BLaER1 treated with 17β-estradiol and CSF1 and Interleukin-3, amounts not matched to agents 10 nM and 100 nM (cell line): ENCODE data around the gene NHSL1.

Experiments used
- H3K27ac ChIP-seq, 11 experiments: shearing (Covaris generic); formaldehyde crosslinking; 2 replicates each; pipeline ENCODE4 v1.8.1; 2022
- H3K27me3 ChIP-seq, 11 experiments: shearing (Covaris generic); formaldehyde crosslinking; 2 replicates each; pipeline ENCODE4 v1.8.1; 2022
- H3K36me3 ChIP-seq, 11 experiments: shearing (Covaris generic); formaldehyde crosslinking; 2 replicates each; pipeline ENCODE4 v1.8.1; 2022
- H3K4me1 ChIP-seq, 10 experiments: shearing (Covaris generic); formaldehyde crosslinking; 2 replicates each; pipeline ENCODE4 v1.8.1; 2022
- H3K4me2 ChIP-seq, 11 experiments: shearing (Covaris generic); formaldehyde crosslinking; 2 replicates each; pipeline ENCODE4 v1.8.1; 2022
- H3K4me3 ChIP-seq, 10 experiments: shearing (Covaris generic); formaldehyde crosslinking; 2 replicates each; pipeline ENCODE4 v1.8.1; 2022
- H3K9ac ChIP-seq, 11 experiments: shearing (Covaris generic); formaldehyde crosslinking; 2 replicates each; pipeline ENCODE4 v1.8.1; 2022
- H3K9me3 ChIP-seq, 11 experiments: shearing (Covaris generic); formaldehyde crosslinking; replicated peaks in 1 of 11; 2 replicates each; pipeline ENCODE4 v1.8.1; 2022
- H4K20me1 ChIP-seq, 11 experiments: shearing (Covaris generic); formaldehyde crosslinking; 2 replicates each; pipeline ENCODE4 v1.8.1; 2022
- Cebpa-rat ChIP-seq, 11 experiments: shearing (Covaris generic); IDR thresholded peaks; 2 replicates each; pipeline ENCODE4 v1.8.1; 2022

Gene NHSL1

GRCh38 chr6:138418118-138418742 is 81.1 kb downstream of the NHSL1 start:
- Histone ChIP-seq H4K20me1 (no peaks in the 10 kb centered on the region), H3K4me3 (no peak overlapping the region), H3K27ac (no peak overlapping the region), H3K9ac (no peak overlapping the region), H3K4me1 (peaks cover 0 to 18% (median 11%) of the 10 kb centered on the region in 10 experiments; a peak in 13 of 20 replicates), H3K36me3 (peaks cover 45 to 92% (median 73%) of the 10 kb centered on the region in 11 experiments), H3K27me3 (no peaks in the 10 kb centered on the region), H3K4me2 (no peak overlapping the region), H3K9me3 (peaks cover 0 to 27% (median 15%) of the 10 kb centered on the region in 11 experiments; a peak in 12 of 22 replicates)
- TF ChIP-seq Cebpa-rat (IDR thresholded peaks at IDR 0.05), result no peak

DNA sequence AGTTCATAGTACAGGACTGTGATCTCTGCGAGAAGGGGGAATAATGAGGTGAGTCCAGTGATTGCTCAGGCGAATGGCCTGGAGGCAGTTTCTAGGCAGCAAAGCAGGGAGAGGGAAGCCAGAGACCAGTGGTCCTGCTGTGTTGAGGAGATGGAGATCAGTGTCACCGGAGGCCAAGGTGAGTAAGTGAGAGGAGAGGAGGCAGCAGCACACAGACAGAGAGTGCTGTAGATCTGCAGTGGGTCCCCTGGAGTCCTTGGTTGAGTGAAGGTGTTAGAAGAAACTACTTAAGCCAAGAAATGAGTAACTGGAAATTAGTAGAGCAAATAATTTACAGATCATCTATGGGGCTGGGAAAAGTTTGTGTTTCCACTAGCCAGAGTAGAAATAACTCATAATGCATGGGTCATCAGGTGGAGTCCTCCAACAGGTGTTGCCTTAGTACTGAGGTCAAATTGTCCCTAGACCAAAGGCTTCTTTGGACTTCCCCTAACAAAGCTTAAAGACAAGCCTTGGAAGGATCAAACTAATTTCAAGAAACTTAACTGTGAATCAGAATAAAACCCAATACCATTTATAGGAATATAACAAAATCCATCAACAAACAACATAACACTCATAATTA is 81.7 kb downstream of the NHSL1 start:
- H3K27ac ChIP-seq, result no peak overlapping the region
- H3K4me2 ChIP-seq, result no peak overlapping the region
- H3K36me3 ChIP-seq, result peaks cover 51 to 98% (median 79%) of the 10 kb centered on the region in 11 experiments
- H3K27me3 ChIP-seq, result no peaks in the 10 kb centered on the region
- TF ChIP-seq Cebpa-rat (IDR thresholded peaks at IDR 0.05), result no peak
- H3K9me3 ChIP-seq, result peaks cover 0 to 27% (median 15%) of the 10 kb centered on the region in 11 experiments; a peak in 12 of 22 replicates
- H3K9ac ChIP-seq, result no peak overlapping the region
- no peaks in the 10 kb centered on the region for H4K20me1 ChIP-seq
- peaks cover 0 to 12% (median 5%) of the 10 kb centered on the region in 10 experiments; a peak in 12 of 20 replicates for H3K4me1 ChIP-seq
- no peak overlapping the region for H3K4me3 ChIP-seq

DNA sequence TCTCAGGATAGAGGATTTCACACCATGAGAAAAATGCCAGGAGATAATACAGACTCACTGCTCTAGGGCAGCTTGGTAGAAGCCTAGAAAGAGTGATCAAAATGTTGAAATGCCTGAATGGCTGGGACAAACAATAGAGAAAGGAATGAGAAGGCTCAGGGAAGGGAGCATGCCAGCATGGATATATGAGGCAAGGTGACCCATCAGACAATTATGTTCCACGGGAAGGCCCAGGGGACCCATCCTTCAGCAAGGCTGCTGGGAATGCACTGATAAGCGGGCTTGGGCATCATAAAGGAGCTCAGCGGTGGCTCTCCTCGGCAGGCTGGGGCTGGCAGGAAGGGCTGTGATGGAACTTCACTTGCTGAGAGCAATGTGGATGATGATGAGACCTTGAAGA is 83.1 kb downstream of the NHSL1 start:
- Histone ChIP-seq H3K27ac (no peak overlapping the region), H3K9me3 (peaks cover 0 to 27% (median 15%) of the 10 kb centered on the region in 11 experiments; a peak in 12 of 22 replicates), H3K9ac (no peak overlapping the region), H3K4me2 (no peak overlapping the region), H4K20me1 (no peaks in the 10 kb centered on the region), H3K4me1 (peaks cover 0 to 8% (median 2%) of the 10 kb centered on the region in 10 experiments; a peak in 10 of 20 replicates), H3K4me3 (no peak overlapping the region), H3K36me3 (peaks cover 65 to 98% (median 85%) of the 10 kb centered on the region in 11 experiments), H3K27me3 (no peaks in the 10 kb centered on the region)
- no peak for TF ChIP-seq Cebpa-rat (IDR thresholded peaks at IDR 0.05)

DNA sequence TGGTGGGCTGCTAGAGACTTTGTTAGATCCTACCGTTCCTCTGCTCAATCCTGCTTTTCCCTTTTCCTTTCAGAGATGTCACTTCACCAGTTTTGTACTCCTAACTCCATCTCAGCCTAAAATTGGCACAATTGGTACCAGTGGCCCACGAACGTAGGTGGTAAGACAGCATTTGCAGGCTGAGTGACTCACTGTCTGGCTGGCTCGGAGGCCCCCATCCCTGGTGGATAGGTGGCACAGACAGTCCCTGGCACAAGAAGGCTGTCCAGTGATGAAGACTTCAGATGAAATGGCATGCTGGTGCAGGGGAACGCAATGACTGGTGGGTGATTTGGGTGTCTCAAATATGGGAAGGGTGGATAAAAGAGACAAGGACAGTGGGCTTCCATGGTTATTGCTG is 84.2 kb downstream of the NHSL1 start:
- Histone ChIP-seq H3K36me3 (peaks cover 76 to 99% (median 88%) of the 10 kb centered on the region in 11 experiments), H3K9ac (no peak overlapping the region), H4K20me1 (0 out of 22 replicates have a peak, but pooled peaks cover 0 to 4% (median 0%) of the 10 kb centered on the region in 11 experiments), H3K4me1 (peaks cover 0 to 16% (median 7%) of the 10 kb centered on the region in 10 experiments; a peak in 10 of 20 replicates), H3K9me3 (peaks cover 0 to 27% (median 15%) of the 10 kb centered on the region in 11 experiments; a peak in 12 of 22 replicates), H3K4me2 (no peak overlapping the region), H3K27me3 (no peaks in the 10 kb centered on the region), H3K4me3 (no peak overlapping the region), H3K27ac (no peak overlapping the region)
- no peak for TF ChIP-seq Cebpa-rat (IDR thresholded peaks at IDR 0.05)

DNA sequence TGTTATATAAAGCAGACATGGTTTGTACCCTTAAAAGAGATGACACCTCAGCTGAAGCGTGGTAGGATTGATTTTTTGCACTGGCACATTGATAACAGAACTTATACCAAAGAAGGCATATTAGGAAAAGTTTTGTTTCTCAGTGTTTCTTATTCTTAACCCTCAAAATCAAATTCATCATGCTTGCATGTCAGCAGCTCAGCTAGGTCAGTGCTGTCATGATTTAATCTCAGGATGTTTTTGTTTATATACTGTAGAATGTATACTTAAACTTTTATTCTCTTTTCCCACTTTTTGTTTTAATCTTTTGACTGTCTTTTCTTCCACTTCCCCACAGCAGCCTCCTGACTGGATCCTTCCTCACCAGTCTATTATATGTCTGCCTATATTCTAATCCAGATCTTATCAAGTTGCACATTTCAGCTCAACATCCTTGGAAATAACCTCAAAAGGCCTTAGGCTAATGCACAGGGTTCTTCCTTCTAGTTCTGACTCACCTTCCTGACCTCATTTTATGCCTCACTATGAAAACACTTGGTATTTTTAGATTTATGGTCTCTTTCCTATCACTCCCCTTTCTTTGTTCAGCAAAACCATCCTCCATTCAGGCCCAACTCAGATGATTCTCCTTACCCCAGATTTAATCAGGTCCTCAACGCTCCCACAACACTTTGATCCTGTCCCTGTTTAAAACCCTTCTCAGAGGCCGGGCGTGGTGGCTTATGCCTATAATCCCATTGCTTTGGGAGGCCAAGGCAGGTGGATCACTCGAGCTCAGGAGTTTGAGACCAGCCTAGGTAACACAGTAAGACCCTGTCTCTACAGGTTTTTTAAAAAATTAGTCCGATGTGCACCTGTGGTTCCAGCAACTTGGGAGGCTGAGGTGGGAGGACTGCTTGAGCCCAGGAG is 88.1 kb downstream of the NHSL1 start:
- H3K27me3 ChIP-seq, result no peaks in the 10 kb centered on the region
- H4K20me1 ChIP-seq, result peaks cover 0 to 4% (median 0%) of the 10 kb centered on the region in 11 experiments; a peak in 1 of 22 replicates
- H3K4me3 ChIP-seq, result no peak overlapping the region
- H3K9ac ChIP-seq, result 0 out of 22 replicates have a peak overlapping the region, but pooled peaks of 1 of the 11 experiments have one; percentile 13
- 0 out of 22 replicates have a peak overlapping the region, but pooled peaks of 1 of the 11 experiments have one; percentile 25 for H3K27ac ChIP-seq
- no peaks in the 10 kb centered on the region for H3K9me3 ChIP-seq
- H3K4me2 ChIP-seq, result peak overlapping the region in 4 of 11 experiments; percentile 22 to 47 (median 27); a peak in 6 of 22 replicates
- peaks cover 93 to 100% (median 98%) of the 10 kb centered on the region in 11 experiments for H3K36me3 ChIP-seq
- no peak for TF ChIP-seq Cebpa-rat (IDR thresholded peaks at IDR 0.05)
- H3K4me1 ChIP-seq, result peaks cover 0 to 25% (median 7%) of the 10 kb centered on the region in 10 experiments; a peak in 10 of 20 replicates

DNA sequence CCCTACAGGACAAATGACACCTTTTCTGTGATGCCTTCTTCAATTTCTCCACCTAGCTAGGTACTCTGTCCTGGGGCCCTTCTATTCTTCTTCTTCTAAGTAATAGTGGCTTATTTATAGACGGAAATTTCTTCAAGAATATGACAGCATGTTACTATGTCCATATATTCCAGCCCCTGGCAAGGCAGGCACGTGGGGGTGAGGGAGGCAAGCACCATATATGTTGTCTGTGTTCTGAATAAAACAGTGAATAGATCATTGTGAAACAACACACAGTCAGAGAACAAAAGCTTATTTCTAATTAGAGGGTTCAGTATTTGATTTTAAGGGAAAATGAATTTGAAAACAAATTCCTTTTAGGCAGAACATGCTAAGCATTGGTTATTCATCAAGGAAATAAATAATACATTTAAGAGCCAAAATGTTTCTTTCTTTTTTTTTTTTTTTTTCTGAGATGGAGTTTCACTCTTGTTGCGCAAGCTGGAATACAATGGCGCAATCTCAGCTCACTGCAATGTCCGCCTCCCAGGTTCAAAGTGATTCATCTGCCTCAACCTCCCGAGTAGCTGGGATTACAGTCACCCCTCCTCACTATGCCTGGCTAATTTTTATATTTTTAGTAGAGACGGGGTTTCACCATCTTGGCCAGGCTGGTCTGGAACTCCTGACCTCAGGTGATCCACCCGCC is 89.1 kb downstream of the NHSL1 start:
- no peaks in the 10 kb centered on the region for H3K9me3 ChIP-seq
- peak overlapping the region in 3 of 11 experiments; percentile 22 to 47 (median 33); a peak in 5 of 22 replicates for H3K4me2 ChIP-seq
- peaks cover 0 to 4% (median 0%) of the 10 kb centered on the region in 11 experiments; a peak in 1 of 22 replicates for H4K20me1 ChIP-seq
- H3K27ac ChIP-seq, result no peak overlapping the region
- H3K27me3 ChIP-seq, result no peaks in the 10 kb centered on the region
- peak in 9 of 11 experiments; percentile 18 to 68 (median 48); a peak in 10 of 22 replicates for TF ChIP-seq Cebpa-rat (IDR thresholded peaks at IDR 0.05)
- no peak overlapping the region for H3K4me3 ChIP-seq
- H3K9ac ChIP-seq, result no peak overlapping the region
- H3K4me1 ChIP-seq, result peaks cover 0 to 34% (median 9%) of the 10 kb centered on the region in 10 experiments; a peak in 16 of 20 replicates
- peaks cover 85 to 99% (median 94%) of the 10 kb centered on the region in 11 experiments for H3K36me3 ChIP-seq

GRCh38 chr6:138406443-138406842 is 92.9 kb downstream of the NHSL1 start:
- H3K27ac ChIP-seq, result no peak overlapping the region
- no peak overlapping the region for H3K9ac ChIP-seq
- peaks cover 48 to 62% (median 56%) of the 10 kb centered on the region in 11 experiments for H3K36me3 ChIP-seq
- H4K20me1 ChIP-seq, result peaks cover 0 to 4% (median 0%) of the 10 kb centered on the region in 11 experiments; a peak in 1 of 22 replicates
- no peak overlapping the region for H3K4me2 ChIP-seq
- TF ChIP-seq Cebpa-rat (IDR thresholded peaks at IDR 0.05), result no peak
- H3K4me3 ChIP-seq, result no peak overlapping the region
- peaks cover 15 to 49% (median 29%) of the 10 kb centered on the region in 10 experiments for H3K4me1 ChIP-seq
- H3K9me3 ChIP-seq, result no peaks in the 10 kb centered on the region
- no peaks in the 10 kb centered on the region for H3K27me3 ChIP-seq
